Lower leg skin (tissue), 3 donors: Measurements from ENCODE around the gene RUFY3.

Experiments
- CTCF ChIP-seq, 3 donors: fragments of 450-650 bp; IDR thresholded peaks; one replicate each; pipeline ENCODE4 v1.5.1; 2016; ENCODE audit warnings: antibody characterized with exemption in 3 of 3, mild to moderate bottlenecking in 3 of 3, moderate library complexity in 2 of 3
- POLR2A ChIP-seq, 2 donors: fragments of 450-650 bp; IDR thresholded peaks; one replicate each; pipeline ENCODE4 v1.6.1; 2016 to 2017; ENCODE audit warnings: antibody characterized with exemption in 2 of 2, mild to moderate bottlenecking in 1 of 2, moderate library complexity in 1 of 2

- TF ChIP-seq CTCF (IDR thresholded peaks at IDR 0.05) (no peak), POLR2A (IDR thresholded peaks at IDR 0.05) (no peak)
Measured at GRCh38 chr4:70793626-70794025, 71.9 kb downstream of the RUFY3 start.
